ENCODE data around the gene TAF10. TPM values are rescaled to one million over a fixed set of nuclear protein-coding genes. Genes with fewer than 3 reads are reported as not detected.

The TAF10 gene
- total RNA-seq, 1 donor from 2014 or later: 43.2 TPM

- DNase-seq (ENCODE audit: low read depth): no peak
- TF ChIP-seq CTCF (IDR thresholded peaks at IDR 0.05; ENCODE audit: insufficient read depth, low read length, severe bottlenecking): no peak
- FAIRE-seq: no peak
- Histone ChIP-seq H3K36me3 (ENCODE audit: control insufficient read depth, insufficient read depth, low read length) (peaks cover 10% of the 10 kb centered on the region), H3K27me3 (ENCODE audit: control insufficient read depth, insufficient read depth, low read length) (no peaks in the 10 kb centered on the region), H3K4me3 (ENCODE audit: low read depth, low read length) (no peak overlapping the region)
Observed at GRCh38 chr11:6615046-6615445, 3.0 kb upstream of the TAF10 start.

GRCh38 chr11:6614446-6614845, 2.4 kb upstream of the TAF10 start:
- TF ChIP-seq CTCF (IDR thresholded peaks at IDR 0.05; ENCODE audit: insufficient read depth, low read length, severe bottlenecking): no peak
- no peak for FAIRE-seq

GRCh38 chr11:6613496-6613895, 1.5 kb upstream of the TAF10 start:
- H3K36me3 ChIP-seq (ENCODE audit: control insufficient read depth, insufficient read depth, low read length): peaks cover 22% of the 10 kb centered on the region
- no peak overlapping the region for H3K4me3 ChIP-seq (ENCODE audit: low read depth, low read length)
- no peak for TF ChIP-seq CTCF (IDR thresholded peaks at IDR 0.05; ENCODE audit: insufficient read depth, low read length, severe bottlenecking)
- DNase-seq (ENCODE audit: low read depth): no peak
- FAIRE-seq: no peak
- H3K27me3 ChIP-seq (ENCODE audit: control insufficient read depth, insufficient read depth, low read length): no peaks in the 10 kb centered on the region

More at GRCh38 chr11:6614446-6614845, 2.4 kb upstream of the TAF10 start:
- DNase-seq (ENCODE audit: low read depth): no peak
- Histone ChIP-seq H3K27me3 (ENCODE audit: control insufficient read depth, insufficient read depth, low read length) (no peaks in the 10 kb centered on the region), H3K4me3 (ENCODE audit: low read depth, low read length) (no peak overlapping the region), H3K36me3 (ENCODE audit: control insufficient read depth, insufficient read depth, low read length) (peaks cover 13% of the 10 kb centered on the region)

- H3K36me3 ChIP-seq (ENCODE audit: control insufficient read depth, insufficient read depth, low read length): peaks cover 28% of the 10 kb centered on the region
- no peak for FAIRE-seq
- no peaks in the 10 kb centered on the region for H3K27me3 ChIP-seq (ENCODE audit: control insufficient read depth, insufficient read depth, low read length)
- DNase-seq (ENCODE audit: low read depth): no peak
- H3K4me3 ChIP-seq (ENCODE audit: low read depth, low read length): peak overlapping the region; percentile 78
- TF ChIP-seq CTCF (IDR thresholded peaks at IDR 0.05; ENCODE audit: insufficient read depth, low read length, severe bottlenecking): no peak
Observed at GRCh38 chr11:6611963-6612212, 128 bp downstream of the TAF10 start.

- Histone ChIP-seq H3K27me3 (ENCODE audit: control insufficient read depth, insufficient read depth, low read length) (no peaks in the 10 kb centered on the region), H3K36me3 (ENCODE audit: control insufficient read depth, insufficient read depth, low read length) (peaks cover 24% of the 10 kb centered on the region), H3K4me3 (ENCODE audit: low read depth, low read length) (peak overlapping the region; percentile 78)
- no peak for TF ChIP-seq CTCF (IDR thresholded peaks at IDR 0.05; ENCODE audit: insufficient read depth, low read length, severe bottlenecking)
- FAIRE-seq (no peak), DNase-seq (ENCODE audit: low read depth) (no peak)
Observed at GRCh38 chr11:6611092-6611962, 689 bp downstream of the TAF10 start.

- H3K27me3 ChIP-seq (ENCODE audit: control insufficient read depth, insufficient read depth, low read length): no peaks in the 10 kb centered on the region
- DNase-seq (ENCODE audit: low read depth) (no peak), FAIRE-seq (no peak)
- TF ChIP-seq CTCF (IDR thresholded peaks at IDR 0.05; ENCODE audit: insufficient read depth, low read length, severe bottlenecking): no peak
- peaks cover 24% of the 10 kb centered on the region for H3K36me3 ChIP-seq (ENCODE audit: control insufficient read depth, insufficient read depth, low read length)
- H3K4me3 ChIP-seq (ENCODE audit: low read depth, low read length): no peak overlapping the region
Observed at GRCh38 chr11:6610591-6610990, 1.4 kb downstream of the TAF10 start.

Data from bronchial epithelial cell (primary cell).